ENCODE measurements around the gene PPP2R5D. TPM values are rescaled to one million over a fixed set of nuclear protein-coding genes. Genes with fewer than 3 reads are reported as not detected.

Gene PPP2R5D
- total RNA-seq, 1 experiment from 2014 or later = 53.5 TPM

DNA sequence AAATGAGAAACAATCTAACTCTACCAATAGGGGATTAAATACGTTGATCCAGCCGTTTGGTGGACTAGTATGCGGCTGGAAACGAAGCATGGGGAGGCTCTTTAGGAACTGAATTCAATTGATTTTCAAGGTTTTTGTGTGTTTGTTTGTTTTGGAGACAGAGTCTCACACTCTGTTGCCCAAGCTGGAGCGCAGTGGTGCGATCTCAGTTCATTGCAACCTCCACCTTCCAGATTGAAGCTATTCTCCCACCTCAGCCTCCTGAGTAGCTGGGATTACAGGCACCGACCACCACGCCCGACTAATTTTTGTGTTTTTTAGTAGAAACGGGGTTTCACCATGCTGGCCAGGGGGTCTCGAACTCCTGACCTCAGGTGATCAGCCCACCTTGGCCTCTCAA, 48.0 kb upstream of the PPP2R5D start:
- no peaks in the 10 kb centered on the region for H3K4me1 ChIP-seq (ENCODE audit: insufficient read depth, low read length)
- peaks cover 17 to 22% of the 10 kb centered on the region in 2 experiments for H3K4me1 Mint-ChIP-seq
- no peak overlapping the region for H2BK120ac ChIP-seq (ENCODE audit: low read depth, low read length, poor library complexity, severe bottlenecking)
- no peak overlapping the region for H3K4ac ChIP-seq (ENCODE audit: low read depth, low read length)
- no peaks in the 10 kb centered on the region; a peak in 1 of 5 replicates for H3K9me3 Mint-ChIP-seq
- H3K79me1 ChIP-seq (ENCODE audit: insufficient read depth, low read depth, low read length, poor library complexity, severe bottlenecking) = no peaks in the 10 kb centered on the region
- H3T11ph ChIP-seq (ENCODE audit: low read length) = no peak overlapping the region
- no peak for DNase-seq
- H3K4me3 Mint-ChIP-seq = no peak overlapping the region
- H3K56ac ChIP-seq (ENCODE audit: insufficient read length, low read depth, low read length) = no peak overlapping the region
- H4K8ac ChIP-seq (replicated peaks; ENCODE audit: insufficient read length, low read depth, low read length) = no peak overlapping the region
- H4K91ac ChIP-seq (ENCODE audit: insufficient read length, low read depth, low read length) = no peak overlapping the region
- H2AFZ ChIP-seq (ENCODE audit: low read length) = no peak overlapping the region
- TF ChIP-seq CTCF (conservative IDR thresholded peaks at IDR 0.05) = no peak
- H3K27me3 ChIP-seq (ENCODE audit: insufficient read depth, low read length) = no peaks in the 10 kb centered on the region
- H3K9me3 ChIP-seq (ENCODE audit: control insufficient read depth, low read depth, low read length) = no peaks in the 10 kb centered on the region
- no peak overlapping the region for H2BK12ac ChIP-seq (ENCODE audit: insufficient read length, low read depth, low read length)
- no peak overlapping the region for H3K18ac ChIP-seq (ENCODE audit: insufficient read length, low read depth, low read length)
- no peak overlapping the region for H3K23ac ChIP-seq (ENCODE audit: insufficient read length, low read depth, low read length)
- H2BK5ac ChIP-seq (ENCODE audit: insufficient read length, low read length) = no peak overlapping the region
- H2BK15ac ChIP-seq (ENCODE audit: low read depth, low read length) = no peak overlapping the region
- peaks cover 2% of the 10 kb centered on the region; the same call in 1 of the 2 replicates for H3K79me2 ChIP-seq (ENCODE audit: insufficient read depth, low read length)
- H3K27ac ChIP-seq (ENCODE audit: insufficient read length, low read depth, low read length) = no peak overlapping the region
- no peak overlapping the region; a peak in 1 of 7 replicates for H3K27ac Mint-ChIP-seq
- no peak overlapping the region for H3K14ac ChIP-seq (ENCODE audit: insufficient read depth, low read length)
- H3K36me3 Mint-ChIP-seq (ENCODE audit: insufficient read depth in 1 of 3, low read depth in 3 of 3) = peaks cover 36 to 89% (median 71%) of the 10 kb centered on the region in 3 experiments
- no peak overlapping the region for H3K9ac ChIP-seq (ENCODE audit: extremely low read depth, insufficient read length, low read length)
- H4K5ac ChIP-seq (ENCODE audit: insufficient read length, low read depth, low read length) = no peak overlapping the region
- H4K20me1 ChIP-seq (ENCODE audit: control insufficient read depth, insufficient read depth, insufficient read length) = peaks cover 2% of the 10 kb centered on the region
- H2BK20ac ChIP-seq (ENCODE audit: low read depth, low read length, poor library complexity, severe bottlenecking) = no peak overlapping the region
- no peak overlapping the region for H3K4me2 ChIP-seq (ENCODE audit: insufficient read depth, insufficient read length, low read length)
- H3K27me3 Mint-ChIP-seq (ENCODE audit: low read depth) = no peaks in the 10 kb centered on the region
- H3K23me2 ChIP-seq (ENCODE audit: insufficient read length, low read depth, low read length, poor library complexity, severe bottlenecking) = no peaks in the 10 kb centered on the region
- no peak overlapping the region for H2AK5ac ChIP-seq (ENCODE audit: insufficient read length, low read length)
- no CpG with 5 or more reads among the region's 11 CpGs for WGBS (ENCODE audit: extremely low coverage, insufficient read length, low lambda C conversion rate)

All from H9 (cell line).